Activated B cell treated with CpG ODN at 0.5 μM for 24 hours (primary cell): Measurements from ENCODE around the gene AGBL4. TPM values are rescaled to one million over a fixed set of nuclear protein-coding genes. Genes with fewer than 3 reads are reported as not detected.

ENCODE experiments used
- ATAC-seq: fragments of 200-7000 bp; cut with Tn5 transposase; one replicate; pipeline ENCODE4 v1.10.0; 2021; ENCODE audit warnings: low read depth, mild to moderate bottlenecking, moderate library complexity
- CTCF ChIA-PET: fragments of 350-600 bp; sonication (Branson Sonifier 250); formaldehyde crosslinking; loops from one replicate; lab custom pipeline; 2021; ENCODE audit warnings: antibody characterized with exemption; lab: Charles Lee
- POLR2A ChIA-PET: fragments of 350-600 bp; sonication (Branson Sonifier 250); formaldehyde crosslinking; loops from one replicate; lab custom pipeline; 2021; ENCODE audit warnings: antibody characterized with exemption; lab: Charles Lee
- DNase-seq: peaks from one replicate; pipeline ENCODE4 v3.0.0; 2022
- H3K27ac Mint-ChIP-seq: one replicate; pipeline ENCODE4 v1.8.0; 2020; ENCODE audit warnings: mixed read lengths
- H3K27me3 Mint-ChIP-seq: one replicate; pipeline ENCODE4 v1.8.0; 2021; ENCODE audit warnings: mixed read lengths
- H3K36me3 Mint-ChIP-seq: one replicate; pipeline ENCODE4 v1.8.0; 2021; ENCODE audit warnings: low read depth, mixed read lengths
- H3K4me1 Mint-ChIP-seq: one replicate; pipeline ENCODE4 v1.8.0; 2021; ENCODE audit warnings: mixed read lengths
- H3K4me3 Mint-ChIP-seq: one replicate; pipeline ENCODE4 v1.8.0; 2020; ENCODE audit warnings: mild to moderate bottlenecking, mixed read lengths
- H3K9me3 Mint-ChIP-seq: one replicate; pipeline ENCODE4 v1.8.0; 2020; ENCODE audit warnings: mixed read lengths
- CTCF ChIP-seq: fragments of 200-600 bp; IDR thresholded peaks from one replicate; pipeline ENCODE4 v1.8.0; 2022; ENCODE audit warnings: antibody characterized with exemption, mild to moderate bottlenecking
- intact Hi-C: fragments of 100-400 bp; cut with micrococcal nuclease; formaldehyde crosslinking; loops from one replicate; pipeline ENCODE4 v1.15.1; 2024
- total RNA-seq: library from RNA; stranded (reverse); gene quantifications from 2 replicates; pipeline ENCODE4 v1.2.3, GENCODE V29; 2022

The AGBL4 gene
- total RNA-seq, 1 donor from 2014 or later: 0.24 TPM

GRCh38 chr1:48937732-48938131 is 1086.0 kb downstream of the AGBL4 start:
- POLR2A ChIA-PET: no interaction called here
- no peaks in the 10 kb centered on the region for H3K36me3 Mint-ChIP-seq
- intact Hi-C loops: no loop called here

GRCh38 chr1:48936436-48936835 is 1087.3 kb downstream of the AGBL4 start:
- no peak for ATAC-seq

More at GRCh38 chr1:48937732-48938131, 1086.0 kb downstream of the AGBL4 start:
- no peaks in the 10 kb centered on the region for H3K9me3 Mint-ChIP-seq
- CTCF ChIA-PET: no interaction called here
- no peak for TF ChIP-seq CTCF
- no peak overlapping the region for H3K4me3 Mint-ChIP-seq
- DNase-seq (no peak), ATAC-seq (no peak)
- H3K27ac Mint-ChIP-seq: no peak overlapping the region
- no peaks in the 10 kb centered on the region for H3K4me1 Mint-ChIP-seq
- peaks cover 10% of the 10 kb centered on the region for H3K27me3 Mint-ChIP-seq

GRCh38 chr1:48932366-48932765 is 1091.4 kb downstream of the AGBL4 start:
- H3K36me3 Mint-ChIP-seq: no peaks in the 10 kb centered on the region
- H3K27ac Mint-ChIP-seq: no peak overlapping the region
- ChIA-PET CTCF (no interaction called here), POLR2A (no interaction called here)
- no peaks in the 10 kb centered on the region for H3K4me1 Mint-ChIP-seq
- H3K27me3 Mint-ChIP-seq: peaks cover 8% of the 10 kb centered on the region
- no peak overlapping the region for H3K4me3 Mint-ChIP-seq
- intact Hi-C loops: no loop called here
- H3K9me3 Mint-ChIP-seq: peaks cover under 1% of the 10 kb centered on the region
- no peak for ATAC-seq
- no peak for TF ChIP-seq CTCF
- DNase-seq: no peak

More at GRCh38 chr1:48936436-48936835, 1087.3 kb downstream of the AGBL4 start:
- Mint-ChIP-seq H3K27me3 (peaks cover 10% of the 10 kb centered on the region), H3K27ac (no peak overlapping the region), H3K4me1 (no peaks in the 10 kb centered on the region), H3K36me3 (no peaks in the 10 kb centered on the region), H3K4me3 (no peak overlapping the region), H3K9me3 (no peaks in the 10 kb centered on the region)
- ChIA-PET CTCF (no interaction called here), POLR2A (no interaction called here)
- intact Hi-C loops: no loop called here
- TF ChIP-seq CTCF: no peak
- no peak for DNase-seq

- ATAC-seq: no peak
- intact Hi-C loops: no loop called here
- H3K4me1 Mint-ChIP-seq: no peaks in the 10 kb centered on the region
- no peak for TF ChIP-seq CTCF
- peaks cover 4% of the 10 kb centered on the region for H3K9me3 Mint-ChIP-seq
- no peak overlapping the region for H3K27ac Mint-ChIP-seq
- ChIA-PET POLR2A (no interaction called here), CTCF (no interaction called here)
- no peak overlapping the region for H3K4me3 Mint-ChIP-seq
- H3K36me3 Mint-ChIP-seq: no peaks in the 10 kb centered on the region
- DNase-seq: no peak
- peaks cover 8% of the 10 kb centered on the region for H3K27me3 Mint-ChIP-seq
Observed at GRCh38 chr1:48931506-48932192, 1092.1 kb downstream of the AGBL4 start.

- Mint-ChIP-seq H3K27me3 (peaks cover 7% of the 10 kb centered on the region), H3K4me3 (no peak overlapping the region), H3K4me1 (no peaks in the 10 kb centered on the region), H3K36me3 (no peaks in the 10 kb centered on the region), H3K9me3 (peaks cover 4% of the 10 kb centered on the region), H3K27ac (no peak overlapping the region)
- CTCF ChIA-PET: no interaction called here
- DNase-seq (no peak), ATAC-seq (no peak)
- no peak for TF ChIP-seq CTCF
- POLR2A ChIA-PET: no interaction called here
- intact Hi-C loops: no loop called here
Observed at GRCh38 chr1:48930011-48930410, 1093.7 kb downstream of the AGBL4 start.
